ENCODE results near the gene CDK2AP2.
A peak's percentile ranks its signal among the peaks of the same experiment; 100 is the strongest.

CDK2AP2 gene

DNA sequence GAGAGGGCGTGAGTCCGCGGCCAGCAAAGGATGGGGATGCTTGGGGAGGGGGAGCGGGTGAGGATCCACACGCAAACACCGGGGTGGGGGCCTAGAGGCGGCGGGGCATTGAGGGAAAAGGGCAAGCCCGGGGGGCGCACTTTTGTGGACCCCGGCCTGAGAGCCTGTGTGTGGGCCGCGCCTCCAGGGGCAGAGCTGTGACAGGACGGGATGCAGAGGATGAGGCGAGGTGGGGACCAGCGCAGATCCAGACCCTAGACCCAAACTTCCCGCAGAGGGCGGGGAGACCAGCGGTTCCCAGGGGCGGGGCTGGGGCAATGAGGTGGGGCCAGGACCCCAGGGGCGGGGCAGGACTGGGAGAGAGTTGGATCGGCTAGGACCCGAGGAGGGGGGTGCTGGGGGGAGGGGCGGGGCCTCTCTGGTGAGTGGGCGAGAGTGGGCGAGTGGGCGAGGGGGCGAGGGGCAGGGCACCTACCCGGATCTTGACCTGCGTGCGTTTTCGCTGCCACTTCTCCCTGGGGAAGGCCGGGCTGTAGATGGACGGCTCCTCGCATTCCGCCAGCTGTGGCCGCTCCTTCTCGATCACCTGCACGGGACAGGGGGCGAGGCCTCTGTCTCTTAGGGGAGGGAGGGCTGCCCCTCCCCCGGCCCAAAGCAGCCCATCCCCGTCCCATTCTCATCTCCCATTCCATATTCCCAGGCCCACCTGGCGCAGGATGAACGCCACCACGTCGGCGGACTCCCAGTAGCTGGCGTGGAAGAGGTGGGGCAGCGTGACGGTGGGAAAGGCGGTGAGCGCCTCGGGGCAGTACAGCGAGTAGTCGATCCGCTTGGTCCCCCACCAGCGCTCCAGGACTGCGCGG lies 13.4 kb downstream of the CDK2AP2 start:
- no peak overlapping the region for H3K4me3 ChIP-seq (ENCODE audit: low read depth, low read length)
- TF ChIP-seq POLR2A (IDR thresholded peaks at IDR 0.05; ENCODE audit: extremely low read depth, insufficient read length) (no peak), MYC (IDR thresholded peaks at IDR 0.05; ENCODE audit: low read depth, low read length) (no peak)
- TF ChIP-seq, protein P1, sequence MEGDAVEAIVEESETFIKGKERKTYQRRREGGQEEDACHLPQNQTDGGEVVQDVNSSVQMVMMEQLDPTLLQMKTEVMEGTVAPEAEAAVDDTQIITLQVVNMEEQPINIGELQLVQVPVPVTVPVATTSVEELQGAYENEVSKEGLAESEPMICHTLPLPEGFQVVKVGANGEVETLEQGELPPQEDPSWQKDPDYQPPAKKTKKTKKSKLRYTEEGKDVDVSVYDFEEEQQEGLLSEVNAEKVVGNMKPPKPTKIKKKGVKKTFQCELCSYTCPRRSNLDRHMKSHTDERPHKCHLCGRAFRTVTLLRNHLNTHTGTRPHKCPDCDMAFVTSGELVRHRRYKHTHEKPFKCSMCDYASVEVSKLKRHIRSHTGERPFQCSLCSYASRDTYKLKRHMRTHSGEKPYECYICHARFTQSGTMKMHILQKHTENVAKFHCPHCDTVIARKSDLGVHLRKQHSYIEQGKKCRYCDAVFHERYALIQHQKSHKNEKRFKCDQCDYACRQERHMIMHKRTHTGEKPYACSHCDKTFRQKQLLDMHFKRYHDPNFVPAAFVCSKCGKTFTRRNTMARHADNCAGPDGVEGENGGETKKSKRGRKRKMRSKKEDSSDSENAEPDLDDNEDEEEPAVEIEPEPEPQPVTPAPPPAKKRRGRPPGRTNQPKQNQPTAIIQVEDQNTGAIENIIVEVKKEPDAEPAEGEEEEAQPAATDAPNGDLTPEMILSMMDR (IDR thresholded peaks at IDR 0.05; ENCODE audit: low read depth, low read length), result no peak
- TF ChIP-seq, protein P2, sequence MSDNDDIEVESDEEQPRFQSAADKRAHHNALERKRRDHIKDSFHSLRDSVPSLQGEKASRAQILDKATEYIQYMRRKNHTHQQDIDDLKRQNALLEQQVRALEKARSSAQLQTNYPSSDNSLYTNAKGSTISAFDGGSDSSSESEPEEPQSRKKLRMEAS (IDR thresholded peaks at IDR 0.05; ENCODE audit: low read depth, low read length), result no peak
- DNase-seq (ENCODE audit: low read depth), result no peak

DNA sequence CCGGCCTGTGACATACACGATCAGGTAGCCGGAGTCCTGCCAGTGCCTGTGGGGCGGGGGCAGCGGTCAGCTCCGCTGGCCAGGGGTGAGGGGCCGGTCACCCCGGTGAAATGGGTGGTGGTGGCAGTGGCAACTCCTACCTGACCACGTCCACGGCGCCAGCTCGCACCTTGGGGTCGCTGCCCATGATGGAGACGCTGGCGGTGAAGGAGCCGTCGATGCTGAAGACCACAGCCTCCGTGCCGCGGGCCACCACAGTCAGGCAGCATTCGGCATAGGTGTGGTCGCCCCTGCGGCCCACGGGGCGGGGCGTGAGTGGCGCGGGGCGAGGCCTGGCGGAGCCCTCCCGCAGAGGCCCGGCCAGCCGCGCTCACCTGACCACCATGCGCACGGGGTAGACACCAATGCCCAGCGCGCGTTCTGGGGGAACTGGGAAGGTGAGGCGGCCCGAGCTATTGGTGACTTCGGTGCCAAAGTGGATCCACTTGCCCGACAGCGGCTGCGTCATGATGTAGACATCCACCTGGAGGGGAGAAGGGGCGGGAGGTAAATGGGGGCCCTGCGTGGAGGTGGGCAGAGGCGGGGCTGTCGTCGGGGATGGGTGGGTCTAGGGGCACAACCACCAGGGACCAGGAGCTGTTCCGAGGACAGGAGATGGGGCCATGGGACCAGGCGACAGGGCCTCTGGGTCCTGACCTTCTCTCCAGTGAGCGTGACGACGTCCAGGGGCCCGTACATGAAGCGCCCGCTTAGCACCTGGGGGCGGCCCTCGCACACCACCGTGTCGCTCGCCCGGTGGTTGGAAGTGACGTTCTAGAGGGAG lies 14.2 kb downstream of the CDK2AP2 start:
- DNase-seq (ENCODE audit: low read depth), result no peak
- TF ChIP-seq MYC (IDR thresholded peaks at IDR 0.05; ENCODE audit: low read depth, low read length) (no peak), POLR2A (IDR thresholded peaks at IDR 0.05; ENCODE audit: extremely low read depth, insufficient read length) (no peak)
- TF ChIP-seq, protein P2 (IDR thresholded peaks at IDR 0.05; ENCODE audit: low read depth, low read length), result no peak
- TF ChIP-seq, protein P1 (IDR thresholded peaks at IDR 0.05; ENCODE audit: low read depth, low read length), result no peak
- no peak overlapping the region for H3K4me3 ChIP-seq (ENCODE audit: low read depth, low read length)

DNA sequence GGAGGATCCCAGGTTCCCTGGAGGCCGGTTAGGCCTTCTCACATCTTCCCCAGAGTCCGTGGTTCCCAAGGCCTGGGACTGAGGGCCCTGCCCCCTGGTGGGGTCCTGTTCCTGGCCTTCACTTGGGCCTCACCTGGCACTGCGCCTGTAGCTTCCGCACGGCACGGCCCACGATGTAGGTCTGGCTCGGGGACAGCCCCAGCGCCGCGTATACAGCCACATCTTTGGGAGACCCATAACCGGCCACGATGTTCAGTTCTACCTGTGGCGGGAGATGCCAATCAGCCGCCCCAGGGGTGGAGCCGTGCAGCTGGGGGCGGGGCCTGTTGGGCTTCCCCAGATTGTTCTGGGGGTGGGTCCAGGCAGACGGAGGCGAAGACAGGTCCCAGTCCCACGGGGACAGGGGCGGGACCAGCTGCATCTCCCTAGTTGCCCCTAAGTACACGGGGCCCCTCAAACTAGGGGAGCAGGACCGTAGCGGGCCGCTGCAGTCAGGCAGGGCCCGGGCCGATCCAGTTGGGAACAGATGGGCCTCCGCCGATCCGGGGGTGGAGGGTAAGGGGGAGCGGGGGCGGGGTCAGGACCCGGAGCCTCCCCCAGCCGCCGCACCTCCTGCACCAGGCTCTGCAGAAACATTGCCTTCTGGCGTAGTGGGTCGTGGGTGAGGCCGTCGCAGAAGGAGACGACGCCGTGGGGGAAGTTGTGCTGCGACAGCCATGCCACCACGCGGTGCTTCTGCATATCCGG lies 15.0 kb downstream of the CDK2AP2 start:
- TF ChIP-seq MYC (IDR thresholded peaks at IDR 0.05; ENCODE audit: low read depth, low read length) (no peak), POLR2A (IDR thresholded peaks at IDR 0.05; ENCODE audit: extremely low read depth, insufficient read length) (no peak)
- TF ChIP-seq, protein P1 (IDR thresholded peaks at IDR 0.05; ENCODE audit: low read depth, low read length), result no peak
- TF ChIP-seq, protein P2 (IDR thresholded peaks at IDR 0.05; ENCODE audit: low read depth, low read length), result no peak
- no peak overlapping the region for H3K4me3 ChIP-seq (ENCODE audit: low read depth, low read length)
- peak; percentile 38 for DNase-seq (ENCODE audit: low read depth)

DNA sequence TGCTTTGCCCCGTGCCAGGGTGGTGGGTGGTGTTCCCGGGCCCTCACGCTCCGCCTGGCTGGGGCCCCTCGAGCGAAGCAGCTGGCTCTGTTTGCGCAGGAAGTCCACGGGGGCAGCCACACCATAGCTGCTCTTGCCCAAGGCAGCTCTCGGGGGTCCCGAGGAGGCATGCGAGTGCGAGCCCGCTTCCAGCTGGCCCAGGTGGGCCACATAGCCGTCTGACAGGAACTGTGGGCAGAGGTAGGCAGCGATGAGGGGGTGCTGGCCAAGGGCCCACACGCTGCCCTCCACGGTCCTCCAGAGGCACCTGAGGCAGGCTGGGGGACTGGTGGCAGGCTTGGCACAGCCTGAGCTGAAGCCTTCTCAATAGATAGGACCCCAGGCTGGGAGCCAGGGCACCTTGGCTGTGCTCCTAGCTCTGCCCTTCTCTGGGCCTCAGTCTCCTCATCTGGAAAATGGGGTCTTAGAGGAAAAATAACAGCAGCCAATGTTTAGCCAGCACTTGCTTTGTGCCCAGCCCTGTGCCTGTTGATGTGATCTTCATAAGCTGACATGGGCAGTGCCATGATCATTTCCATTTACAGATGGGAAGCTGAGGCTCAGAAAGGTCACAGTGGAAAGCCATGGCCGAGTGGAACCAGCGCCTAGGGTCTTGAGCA lies 15.8 kb downstream of the CDK2AP2 start:
- H3K4me3 ChIP-seq (ENCODE audit: low read depth, low read length), result no peak overlapping the region
- no peak for DNase-seq (ENCODE audit: low read depth)
- TF ChIP-seq, protein P1 (IDR thresholded peaks at IDR 0.05; ENCODE audit: low read depth, low read length), result no peak
- TF ChIP-seq, protein P2 (IDR thresholded peaks at IDR 0.05; ENCODE audit: low read depth, low read length), result no peak
- TF ChIP-seq MYC (IDR thresholded peaks at IDR 0.05; ENCODE audit: low read depth, low read length) (no peak), POLR2A (IDR thresholded peaks at IDR 0.05; ENCODE audit: extremely low read depth, insufficient read length) (no peak)
